Measurements from ENCODE around the gene PTPRM. TPM values are rescaled to one million over a fixed set of nuclear protein-coding genes. Genes with fewer than 3 reads are reported as not detected.

PTPRM gene
- total RNA-seq, 1 donor from 2014 or later, result 5.3 TPM

GRCh38 chr18:7567474-7568425, 634 bp downstream of the PTPRM start:
- peak; percentile 52 for ATAC-seq

- ATAC-seq, result no peak
These were observed 1.3 kb downstream of the PTPRM start for GRCh38 chr18:7568426-7568825.

GRCh38 chr18:7571626-7572025, 4.5 kb downstream of the PTPRM start:
- ATAC-seq, result no peak

GRCh38 chr18:7572822-7573221, 5.7 kb downstream of the PTPRM start:
- no peak for ATAC-seq

GRCh38 chr18:7575465-7576028, 8.4 kb downstream of the PTPRM start:
- no peak for ATAC-seq

GRCh38 chr18:7576077-7576476, 9.0 kb downstream of the PTPRM start:
- no peak for ATAC-seq

- no peak for ATAC-seq
These were observed 9.6 kb downstream of the PTPRM start for GRCh38 chr18:7576685-7577084.

- no peak for ATAC-seq
These were observed 10.6 kb downstream of the PTPRM start for GRCh38 chr18:7577706-7578105.

GRCh38 chr18:7579176-7579917, 12.2 kb downstream of the PTPRM start:
- no peak for ATAC-seq

GRCh38 chr18:7579918-7580542, 12.9 kb downstream of the PTPRM start:
- no peak for ATAC-seq

- ATAC-seq, result no peak
These were observed 17.6 kb downstream of the PTPRM start for GRCh38 chr18:7584646-7585275.

- ATAC-seq, result no peak
These were observed 18.2 kb downstream of the PTPRM start for GRCh38 chr18:7585276-7585670.

- no peak for ATAC-seq
These were observed 19.3 kb downstream of the PTPRM start for GRCh38 chr18:7586379-7586778.

GRCh38 chr18:7590826-7591560, 23.9 kb downstream of the PTPRM start:
- ATAC-seq, result no peak

- ATAC-seq, result no peak
These were observed 25.4 kb downstream of the PTPRM start for GRCh38 chr18:7592305-7593071.

- no peak for ATAC-seq
These were observed 26.2 kb downstream of the PTPRM start for GRCh38 chr18:7593218-7593819.

GRCh38 chr18:7596147-7596546, 29.0 kb downstream of the PTPRM start:
- ATAC-seq, result no peak

- no peak for ATAC-seq
These were observed 30.4 kb downstream of the PTPRM start for GRCh38 chr18:7597500-7597899.

GRCh38 chr18:7598167-7599047, 31.3 kb downstream of the PTPRM start:
- no peak for ATAC-seq

All from esophagus mucosa (tissue), 1 donor.